Ishikawa (cell line): Measurements from ENCODE around the gene PON1.

Source experiments
- CEBPB ChIP-seq: IDR thresholded peaks from 2 replicates; pipeline ENCODE4 v1.6.1; 2012
- CREB1 ChIP-seq: IDR thresholded peaks from 2 replicates; pipeline ENCODE4 v1.6.1; 2012; ENCODE audit warnings: low read depth
- EGR1 ChIP-seq: IDR thresholded peaks from 2 replicates; pipeline ENCODE4 v1.6.1; 2012
- EP300 ChIP-seq: IDR thresholded peaks from 2 replicates; pipeline ENCODE4 v1.6.1; 2012; ENCODE audit warnings: borderline replicate concordance
- FOXM1 ChIP-seq: IDR thresholded peaks from 2 replicates; pipeline ENCODE4 v1.6.1; 2012; ENCODE audit warnings: low read depth, borderline replicate concordance
- MAX ChIP-seq: IDR thresholded peaks from 2 replicates; pipeline ENCODE4 v1.6.1; 2012
- NFIC ChIP-seq: IDR thresholded peaks from 2 replicates; pipeline ENCODE4 v1.6.1; 2012
- REST ChIP-seq: IDR thresholded peaks from 2 replicates; pipeline ENCODE4 v1.6.1; 2012; ENCODE audit warnings: low read depth, mild to moderate bottlenecking
- TAF1 ChIP-seq: IDR thresholded peaks from 2 replicates; pipeline ENCODE4 v1.6.1; 2012; ENCODE audit warnings: low read depth, mild to moderate bottlenecking
- USF1 ChIP-seq: IDR thresholded peaks from 2 replicates; pipeline ENCODE4 v1.6.1; 2012

GRCh38 chr7:95295397-95295796 lies 28.9 kb downstream of the PON1 start:
- no peak for TF ChIP-seq REST
- TF ChIP-seq CREB1 = no peak
- no peak for TF ChIP-seq USF1
- TF ChIP-seq TAF1 = no peak
- TF ChIP-seq EP300 = no peak
- TF ChIP-seq NFIC = no peak
- TF ChIP-seq CEBPB = no peak
- no peak for TF ChIP-seq FOXM1
- TF ChIP-seq MAX = no peak
- no peak for TF ChIP-seq EGR1
